Measurements from ENCODE around the gene ADGRD1. TPM values are rescaled to one million over a fixed set of nuclear protein-coding genes. Genes with fewer than 3 reads are reported as not detected.

The ADGRD1 gene
- total and polyA plus RNA-seq, 7 donors, result 0.46 to 22.5 (median 7.2) TPM

- H3K4me3 ChIP-seq, result no peak overlapping the region
- H3K36me3 ChIP-seq, result no peaks in the 10 kb centered on the region
- TF ChIP-seq POLR2A (IDR thresholded peaks at IDR 0.05) (no peak), EP300 (IDR thresholded peaks at IDR 0.05) (no peak), POLR2AphosphoS5 (IDR thresholded peaks at IDR 0.05) (no peak), CTCF (IDR thresholded peaks at IDR 0.05) (no peak)
- intact Hi-C loops (cut with DNase I), result no loop called here
- no peak overlapping the region for H3K27ac ChIP-seq
- 70 to 80% methylated on average over 9 of the region's 9 CpGs for WGBS, 2 donors
- peaks cover 0 to 6% (median 0%) of the 10 kb centered on the region in 4 donors for H3K4me1 ChIP-seq
- H3K9me3 ChIP-seq, result no peaks in the 10 kb centered on the region
- no peaks in the 10 kb centered on the region for H3K27me3 ChIP-seq
- DNase-seq, result peak; percentile 20
Observed at GRCh38 chr12:131055093-131055465, 101.4 kb downstream of the ADGRD1 start.

GRCh38 chr12:131055596-131056233 lies 102.0 kb downstream of the ADGRD1 start:
- TF ChIP-seq CTCF (IDR thresholded peaks at IDR 0.05) (no peak), POLR2A (IDR thresholded peaks at IDR 0.05) (no peak), EP300 (IDR thresholded peaks at IDR 0.05) (no peak), POLR2AphosphoS5 (IDR thresholded peaks at IDR 0.05) (no peak)
- Histone ChIP-seq H3K9me3 (no peaks in the 10 kb centered on the region), H3K27ac (peak overlapping the region in 1 of 4 donors; percentile 10), H3K4me3 (no peak overlapping the region), H3K4me1 (peaks cover 0 to 6% (median 0%) of the 10 kb centered on the region in 4 donors), H3K36me3 (no peaks in the 10 kb centered on the region), H3K27me3 (no peaks in the 10 kb centered on the region)
- intact Hi-C loops (cut with DNase I), result no loop called here
- WGBS, 2 donors, result 48 to 58% methylated on average over 7 of the region's 7 CpGs
- DNase-seq, result peak; percentile 2

- Histone ChIP-seq H3K27ac (no peak overlapping the region), H3K9me3 (no peaks in the 10 kb centered on the region), H3K4me3 (no peak overlapping the region), H3K36me3 (no peaks in the 10 kb centered on the region), H3K4me1 (peaks cover 0 to 6% (median 0%) of the 10 kb centered on the region in 4 donors), H3K27me3 (no peaks in the 10 kb centered on the region)
- no peak for DNase-seq
- WGBS, 2 donors, result 71 to 79% methylated on average over 10 of the region's 10 CpGs
- intact Hi-C loops (cut with DNase I), result no loop called here
- no peak for TF ChIP-seq POLR2A (IDR thresholded peaks at IDR 0.05)
- TF ChIP-seq CTCF (IDR thresholded peaks at IDR 0.05), result no peak
- TF ChIP-seq EP300 (IDR thresholded peaks at IDR 0.05), result no peak
- TF ChIP-seq POLR2AphosphoS5 (IDR thresholded peaks at IDR 0.05), result no peak
Observed at GRCh38 chr12:131056626-131057025, 102.9 kb downstream of the ADGRD1 start.

GRCh38 chr12:131057211-131057721 lies 103.6 kb downstream of the ADGRD1 start:
- intact Hi-C loops (cut with DNase I), result no loop called here
- Histone ChIP-seq H3K9me3 (no peaks in the 10 kb centered on the region), H3K36me3 (no peaks in the 10 kb centered on the region), H3K4me3 (no peak overlapping the region), H3K4me1 (peaks cover 0 to 6% (median 0%) of the 10 kb centered on the region in 4 donors), H3K27me3 (no peaks in the 10 kb centered on the region), H3K27ac (no peak overlapping the region)
- TF ChIP-seq EP300 (IDR thresholded peaks at IDR 0.05) (no peak), CTCF (IDR thresholded peaks at IDR 0.05) (no peak), POLR2AphosphoS5 (IDR thresholded peaks at IDR 0.05) (no peak), POLR2A (IDR thresholded peaks at IDR 0.05) (no peak)
- WGBS, 2 donors, result 85 to 87% methylated on average over 25 of the region's 25 CpGs
- peak; percentile 57 for DNase-seq
